CD14-positive monocyte (primary cell): ENCODE data around the gene LRIG1. TPM values are rescaled to one million over a fixed set of nuclear protein-coding genes. Genes with fewer than 3 reads are reported as not detected.

Experiments
- DNase-seq, 3 donors: peaks; one replicate each; pipeline ENCODE4 v3.0.0-alpha.2; 2011 to 2022
- H2AFZ ChIP-seq: 2 replicates; pipeline ENCODE4 v1.6.0; 2012; ENCODE audit warnings: mild to moderate bottlenecking, low read depth, low read length, inconsistent platforms; ENCODE audit not compliant: insufficient read depth, poor library complexity, severe bottlenecking
- H3K27ac ChIP-seq, 2 donors: 1 replicate in 1 of 2; 2 replicates in 1 of 2; pipeline ENCODE4 v1.5.1; 2012 to 2013; ENCODE audit warnings: low read length in 2 of 2, control low read depth in 1 of 2, inconsistent platforms in 1 of 2, low read depth in 1 of 2, mild to moderate bottlenecking in 1 of 2
- H3K27me3 ChIP-seq, 2 donors: one replicate each; pipeline versions ENCODE4 v1.6.0 to v1.6.1; 2011 to 2013; ENCODE audit warnings: low read length in 2 of 2; ENCODE audit not compliant: control insufficient read depth in 2 of 2, insufficient read depth in 2 of 2
- H3K36me3 ChIP-seq, 2 donors: replicated peaks in 1 of 2; 1 replicate in 1 of 2; 2 replicates in 1 of 2; pipeline versions ENCODE4 v1.5.1 to v1.6.1; 2012 to 2013; ENCODE audit warnings: low read length in 2 of 2, control low read depth in 1 of 2, inconsistent platforms in 1 of 2, mild to moderate bottlenecking in 1 of 2; ENCODE audit not compliant: insufficient read depth in 2 of 2, control insufficient read depth in 1 of 2
- H3K4me1 ChIP-seq, 2 donors: 1 replicate in 1 of 2; 2 replicates in 1 of 2; pipeline versions ENCODE4 v1.5.1 to v1.6.1; 2012 to 2013; ENCODE audit warnings: low read length in 2 of 2, control low read depth in 1 of 2, inconsistent platforms in 1 of 2, mild to moderate bottlenecking in 1 of 2, moderate library complexity in 1 of 2; ENCODE audit not compliant: insufficient read depth in 2 of 2, control insufficient read depth in 1 of 2
- H3K4me2 ChIP-seq: replicated peaks from 2 replicates; pipeline ENCODE3; 2012; ENCODE audit warnings: low read length, moderate library complexity, mild to moderate bottlenecking; ENCODE audit not compliant: poor library complexity, severe bottlenecking; ENCODE audit errors: extremely low read depth
- H3K4me3 ChIP-seq, 3 experiments: fragments of 200-600 bp in 1 of 3; sonication (generic) in 1 of 3; replicated peaks in 1 of 3; 1 replicate in 2 of 3; 2 replicates in 1 of 3; pipeline ENCODE4 v1.5.1; 2011 to 2013; ENCODE audit warnings: low read length in 3 of 3, mild to moderate bottlenecking in 3 of 3, control low read depth in 2 of 3, low read depth in 2 of 3, inconsistent platforms in 1 of 3, moderate library complexity in 1 of 3
- H3K79me2 ChIP-seq: 2 replicates; pipeline ENCODE4 v1.6.0; 2012; ENCODE audit warnings: mild to moderate bottlenecking, control low read depth, inconsistent platforms, low read length, moderate library complexity; ENCODE audit not compliant: insufficient read depth
- H3K9ac ChIP-seq: 2 replicates; pipeline ENCODE4 v1.6.0; 2017; ENCODE audit warnings: low read length, mild to moderate bottlenecking; ENCODE audit not compliant: insufficient read depth, poor library complexity, severe bottlenecking
- H3K9me3 ChIP-seq, 2 donors: replicated peaks in 1 of 2; 1 replicate in 1 of 2; 2 replicates in 1 of 2; pipeline versions ENCODE4 v1.5.1 to v1.6.1; 2012 to 2013; ENCODE audit warnings: low read length in 2 of 2, control low read depth in 1 of 2; ENCODE audit not compliant: control insufficient read depth in 1 of 2, insufficient read depth in 1 of 2
- H4K20me1 ChIP-seq: 2 replicates; pipeline ENCODE4 v1.6.0; 2012; ENCODE audit warnings: mild to moderate bottlenecking, low read length, control low read depth, moderate library complexity; ENCODE audit not compliant: insufficient read depth
- H3K27ac Mint-ChIP-seq, 7 donors: one replicate each; pipeline ENCODE4 v1.8.0; 2020; ENCODE audit warnings: mild to moderate bottlenecking in 7 of 7, mixed read lengths in 7 of 7, moderate library complexity in 6 of 7, inconsistent platforms in 2 of 7
- H3K27me3 Mint-ChIP-seq, 3 donors: one replicate each; pipeline ENCODE4 v1.8.0; 2021 to 2022; ENCODE audit warnings: low read depth in 3 of 3, mild to moderate bottlenecking in 3 of 3, mixed read lengths in 3 of 3, moderate library complexity in 3 of 3, inconsistent platforms in 1 of 3
- H3K36me3 Mint-ChIP-seq, 2 donors: one replicate each; pipeline ENCODE4 v1.8.0; 2020; ENCODE audit warnings: mixed read lengths in 2 of 2, inconsistent platforms in 1 of 2, mild to moderate bottlenecking in 1 of 2
- H3K4me1 Mint-ChIP-seq: one replicate; pipeline ENCODE4 v1.8.0; 2020; ENCODE audit warnings: mild to moderate bottlenecking, mixed read lengths
- H3K4me3 Mint-ChIP-seq, 2 donors: one replicate each; pipeline ENCODE4 v1.8.0; 2020; ENCODE audit warnings: mild to moderate bottlenecking in 2 of 2, mixed read lengths in 2 of 2, moderate library complexity in 1 of 2
- H3K9me3 Mint-ChIP-seq, 7 donors: one replicate each; pipeline ENCODE4 v1.8.0; 2020 to 2022; ENCODE audit warnings: mixed read lengths in 7 of 7, mild to moderate bottlenecking in 6 of 7, moderate library complexity in 6 of 7, inconsistent platforms in 2 of 7
- CTCF ChIP-seq: fragments of 200-600 bp; IDR thresholded peaks from one replicate; pipeline ENCODE4 v1.8.0; 2022; ENCODE audit warnings: antibody characterized with exemption, mild to moderate bottlenecking
- WGBS: methylation state at CpG from one replicate; pipeline ENCODE4 v1.1.5; 2013; ENCODE audit warnings: missing lambda C conversion rate; ENCODE audit not compliant: insufficient coverage; 5-methylcytosine and 5-hydroxymethylcytosine counted together
- intact Hi-C, 2 donors: fragments of 100-400 bp; cut with micrococcal nuclease; formaldehyde crosslinking; loops; one replicate each; pipeline versions ENCODE4 v1.15.0 to v1.15.1; 2023
- polyA plus RNA-seq, 3 donors: library from polyadenylated mRNA; depleted of rRNA in 1 of 3; unstranded in 2 of 3; stranded (reverse) in 1 of 3; fragments of 300-500 nt in 2 of 3; fragments of >200 nt in 1 of 3; fragmentation: Illumina TruSeq in 2 of 3; gene quantifications; 1 replicate in 2 of 3; 2 replicates in 1 of 3; pipeline ENCODE4 v1.2.3, GENCODE V29; 2012 to 2021

Gene LRIG1
- polyA plus RNA-seq, 3 donors = 0.82 to 1.9 (median 1.0) TPM

- H3K27ac Mint-ChIP-seq = peak overlapping the region in 2 of 7 donors; percentile 53 to 74
Measured at GRCh38 chr3:66370179-66370578, 130.6 kb downstream of the LRIG1 start.

GRCh38 chr3:66367979-66368378 lies 132.8 kb downstream of the LRIG1 start:
- Histone ChIP-seq H3K9ac (no peak overlapping the region), H3K36me3 (no peaks in the 10 kb centered on the region), H3K4me2 (no peak overlapping the region), H3K27me3 (no peaks in the 10 kb centered on the region), H3K9me3 (no peaks in the 10 kb centered on the region), H3K79me2 (no peaks in the 10 kb centered on the region), H4K20me1 (no peaks in the 10 kb centered on the region), H3K4me3 (no peak overlapping the region), H3K27ac (no peak overlapping the region), H3K4me1 (no peaks in the 10 kb centered on the region), H2AFZ (no peak overlapping the region)
- Mint-ChIP-seq H3K4me1 (no peaks in the 10 kb centered on the region), H3K4me3 (no peak overlapping the region), H3K9me3 (no peaks in the 10 kb centered on the region), H3K27me3 (peaks cover 0 to 3% (median 0%) of the 10 kb centered on the region in 3 donors), H3K36me3 (peaks cover 5 to 10% of the 10 kb centered on the region in 2 donors), H3K27ac (no peak overlapping the region)
- TF ChIP-seq CTCF = no peak
- no CpG with 5 or more reads among the region's 3 CpGs for WGBS
- DNase-seq = no peak
- intact Hi-C loops = no loop called here

More at GRCh38 chr3:66370179-66370578, 130.6 kb downstream of the LRIG1 start:
- H3K79me2 ChIP-seq = no peaks in the 10 kb centered on the region
- WGBS = 96% methylated on average over 7 of the region's 7 CpGs
- H3K4me1 ChIP-seq = no peaks in the 10 kb centered on the region
- Mint-ChIP-seq H3K4me1 (no peaks in the 10 kb centered on the region), H3K27me3 (peaks cover 0 to 3% (median 0%) of the 10 kb centered on the region in 3 donors), H3K36me3 (peaks cover 5 to 20% of the 10 kb centered on the region in 2 donors), H3K9me3 (no peaks in the 10 kb centered on the region), H3K4me3 (no peak overlapping the region)
- DNase-seq = no peak
- H3K4me2 ChIP-seq = no peak overlapping the region
- no peaks in the 10 kb centered on the region for H3K9me3 ChIP-seq
- no peak overlapping the region for H3K9ac ChIP-seq
- H3K4me3 ChIP-seq = no peak overlapping the region
- no peak overlapping the region for H2AFZ ChIP-seq
- no peak for TF ChIP-seq CTCF
- no peaks in the 10 kb centered on the region for H3K27me3 ChIP-seq
- intact Hi-C loops = no loop called here
- H3K36me3 ChIP-seq = no peaks in the 10 kb centered on the region
- no peak overlapping the region for H3K27ac ChIP-seq
- H4K20me1 ChIP-seq = no peaks in the 10 kb centered on the region
